Body of pancreas (tissue), 4 donors: ENCODE results near the gene LCN9. TPM values are rescaled to one million over a fixed set of nuclear protein-coding genes. Genes with fewer than 3 reads are reported as not detected.

Experiments
- ATAC-seq: fragments of 150-250 bp; one replicate; pipeline ENCODE4 v1.9.1; 2016
- DNase-seq, 4 donors: peaks; one replicate each; pipeline ENCODE4 v3.0.0-alpha.2; 2019
- H3K27ac ChIP-seq, 4 donors: fragments of 200-600 bp; sonication (generic); 1 replicate in 3 of 4; 2 replicates in 1 of 4; pipeline versions ENCODE4 v1.5.1 to v1.6.1; 2016 to 2019; ENCODE audit warnings: mild to moderate bottlenecking in 1 of 4, mixed read lengths in 1 of 4, moderate library complexity in 1 of 4
- H3K27me3 ChIP-seq, 2 donors: fragments of 200-600 bp; sonication (generic); one replicate each; pipeline ENCODE4 v1.6.0; 2016; ENCODE audit warnings: mild to moderate bottlenecking in 1 of 2
- H3K36me3 ChIP-seq, 2 donors: fragments of 200-600 bp; sonication (generic); replicated peaks in 1 of 2; 2 replicates each; pipeline ENCODE4 v1.5.1; 2016; ENCODE audit warnings: low read depth in 2 of 2; ENCODE audit not compliant: insufficient read depth in 1 of 2
- H3K4me1 ChIP-seq: fragments of 200-600 bp; sonication (generic); one replicate; pipeline ENCODE4 v1.6.0; 2016
- H3K4me3 ChIP-seq, 2 donors: fragments of 200-600 bp; sonication (generic); 1 replicate in 1 of 2; 2 replicates in 1 of 2; pipeline ENCODE4 v1.5.1; 2016 to 2019
- H3K9me3 ChIP-seq, 3 donors: fragments of 200-600 bp; sonication (generic); 1 replicate in 2 of 3; 2 replicates in 1 of 3; pipeline ENCODE4 v1.5.1; 2016
- POLR2A ChIP-seq, 3 donors: fragments of 450-650 bp; IDR thresholded peaks; one replicate each; pipeline ENCODE4 v1.6.1; 2016; ENCODE audit warnings: antibody characterized with exemption in 3 of 3, mild to moderate bottlenecking in 2 of 3
- whole genome bisulfite sequencing, 2 donors: methylation state at CpG; one replicate each; pipeline ENCODE4 v1.1.5; 2017; 5-methylcytosine and 5-hydroxymethylcytosine counted together
- intact Hi-C: fragments of 100-400 bp; cut with DNase I; formaldehyde crosslinking; loops from one replicate; pipeline ENCODE4 v1.15.1; 2023
- total RNA-seq, 2 donors: library from RNA; depleted of rRNA; stranded (reverse); fragments of >200 nt; gene quantifications; one replicate each; pipeline ENCODE4 v1.1.0, GENCODE V29; 2016
- TF ChIP-seq, protein P1 (sequence below), 7 experiments: fragments of 450-650 bp in 4 of 7; fragments of 200-600 bp in 3 of 7; sonication (generic) in 3 of 7; IDR thresholded peaks; one replicate each; pipeline ENCODE4 v1.5.1; 2016 to 2019; ENCODE audit warnings: antibody characterized with exemption in 7 of 7

LCN9 gene
- total RNA-seq, 2 donors from 2014 or later, result not detected

DNA sequence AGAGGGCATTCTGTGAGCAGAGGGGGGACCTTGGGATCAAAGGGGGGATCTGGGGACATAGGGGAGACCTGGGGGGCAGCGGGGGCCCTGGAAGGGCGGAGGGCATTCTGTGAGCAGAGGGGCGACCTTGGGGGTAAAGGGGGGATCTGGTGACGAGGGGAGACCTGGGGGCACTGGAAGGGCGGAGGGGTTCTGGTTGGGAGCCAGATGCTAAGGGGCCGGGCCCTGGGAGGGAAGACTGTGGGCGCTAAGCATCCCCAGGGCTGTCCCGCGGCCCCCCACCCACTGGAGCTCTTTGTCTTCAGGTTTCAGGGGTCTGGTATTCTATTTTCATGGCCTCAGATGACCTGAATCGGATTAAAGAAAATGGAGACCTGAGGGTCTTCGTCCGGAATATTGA lies 748 bp downstream of the LCN9 start:
- H3K4me1 ChIP-seq, result no peaks in the 10 kb centered on the region
- no peak for DNase-seq
- 65 to 67% methylated on average over 9 to 11 of the region's 12 CpGs for WGBS, 2 donors
- ATAC-seq, result no peak
- no peaks in the 10 kb centered on the region for H3K36me3 ChIP-seq
- H3K27me3 ChIP-seq, result no peaks in the 10 kb centered on the region
- no peak overlapping the region for H3K27ac ChIP-seq
- H3K4me3 ChIP-seq, result no peak overlapping the region
- TF ChIP-seq, protein P1, sequence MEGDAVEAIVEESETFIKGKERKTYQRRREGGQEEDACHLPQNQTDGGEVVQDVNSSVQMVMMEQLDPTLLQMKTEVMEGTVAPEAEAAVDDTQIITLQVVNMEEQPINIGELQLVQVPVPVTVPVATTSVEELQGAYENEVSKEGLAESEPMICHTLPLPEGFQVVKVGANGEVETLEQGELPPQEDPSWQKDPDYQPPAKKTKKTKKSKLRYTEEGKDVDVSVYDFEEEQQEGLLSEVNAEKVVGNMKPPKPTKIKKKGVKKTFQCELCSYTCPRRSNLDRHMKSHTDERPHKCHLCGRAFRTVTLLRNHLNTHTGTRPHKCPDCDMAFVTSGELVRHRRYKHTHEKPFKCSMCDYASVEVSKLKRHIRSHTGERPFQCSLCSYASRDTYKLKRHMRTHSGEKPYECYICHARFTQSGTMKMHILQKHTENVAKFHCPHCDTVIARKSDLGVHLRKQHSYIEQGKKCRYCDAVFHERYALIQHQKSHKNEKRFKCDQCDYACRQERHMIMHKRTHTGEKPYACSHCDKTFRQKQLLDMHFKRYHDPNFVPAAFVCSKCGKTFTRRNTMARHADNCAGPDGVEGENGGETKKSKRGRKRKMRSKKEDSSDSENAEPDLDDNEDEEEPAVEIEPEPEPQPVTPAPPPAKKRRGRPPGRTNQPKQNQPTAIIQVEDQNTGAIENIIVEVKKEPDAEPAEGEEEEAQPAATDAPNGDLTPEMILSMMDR (IDR thresholded peaks at IDR 0.05), result no peak
- no peak for TF ChIP-seq POLR2A (IDR thresholded peaks at IDR 0.05)
- H3K9me3 ChIP-seq, result peaks cover 0 to 6% (median 0%) of the 10 kb centered on the region in 3 donors
- intact Hi-C loops, result no loop called here

- Histone ChIP-seq H3K36me3 (no peaks in the 10 kb centered on the region), H3K4me1 (no peaks in the 10 kb centered on the region), H3K27ac (no peak overlapping the region), H3K27me3 (no peaks in the 10 kb centered on the region), H3K9me3 (peaks cover 0 to 10% (median 0%) of the 10 kb centered on the region in 3 donors), H3K4me3 (no peak overlapping the region)
- ATAC-seq (no peak), DNase-seq (no peak)
- WGBS, 2 donors, result 62 to 69% methylated on average over 10 of the region's 10 CpGs
- intact Hi-C loops, result no loop called here
- no peak for TF ChIP-seq POLR2A (IDR thresholded peaks at IDR 0.05)
- TF ChIP-seq, protein P1 (IDR thresholded peaks at IDR 0.05), result no peak
These were observed 1.2 kb downstream of the LCN9 start for GRCh38 chr9:135664266-135664665.

DNA sequence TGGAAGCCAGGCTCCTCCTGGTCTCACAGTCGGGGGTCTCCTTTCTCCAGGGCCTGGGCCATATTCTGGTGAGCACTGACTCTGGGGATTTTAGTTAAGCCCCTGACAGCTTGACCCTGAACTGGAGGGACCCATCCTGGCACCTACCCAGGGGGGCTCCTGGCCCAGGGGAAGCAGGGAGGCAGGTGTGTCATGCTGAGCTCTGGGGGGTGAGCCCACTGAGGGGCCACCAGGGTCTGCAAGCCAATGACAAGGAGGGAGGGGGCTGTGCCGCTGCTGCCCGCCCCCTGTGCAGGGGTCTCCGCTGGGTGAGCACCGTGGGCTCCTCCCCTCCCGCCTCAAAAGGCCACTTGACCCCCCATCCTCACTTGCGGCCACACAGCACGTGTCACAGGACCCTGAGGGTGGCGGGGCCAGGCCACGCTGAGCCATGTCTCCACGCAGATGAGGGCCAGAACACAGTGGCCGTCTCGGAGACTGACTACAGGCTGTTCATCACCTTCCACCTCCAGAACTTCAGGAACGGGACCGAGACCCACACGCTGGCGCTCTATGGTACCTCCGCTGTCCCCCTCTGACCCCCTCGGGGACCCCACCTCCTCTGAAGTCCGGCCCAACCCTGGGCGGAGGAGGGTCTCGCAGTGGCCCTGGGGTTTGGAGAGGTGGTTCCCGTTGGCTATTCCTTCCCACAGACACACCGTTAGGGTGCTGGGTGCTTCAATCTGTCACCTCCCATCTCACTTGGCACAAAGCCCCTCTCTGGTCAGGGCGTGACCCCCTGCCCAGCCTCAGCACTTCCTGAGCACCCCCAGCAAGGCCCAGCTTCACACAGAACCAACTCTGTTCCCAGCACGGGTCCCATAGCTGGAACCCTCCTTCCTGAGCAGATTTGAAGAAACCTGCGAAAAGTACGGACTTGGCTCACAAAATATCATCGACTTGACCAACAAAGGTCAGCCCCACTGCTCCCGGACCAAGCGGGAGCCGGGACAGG lies 2.0 kb downstream of the LCN9 start:
- no peak overlapping the region for H3K27ac ChIP-seq
- no peak overlapping the region for H3K4me3 ChIP-seq
- TF ChIP-seq, protein P1 (IDR thresholded peaks at IDR 0.05), result no peak
- no peak for TF ChIP-seq POLR2A (IDR thresholded peaks at IDR 0.05)
- H3K9me3 ChIP-seq, result peaks cover 0 to 12% (median 0%) of the 10 kb centered on the region in 3 donors
- 67 to 76% methylated on average over 5 to 31 of the region's 32 CpGs for WGBS, 2 donors
- no peak for ATAC-seq
- no peaks in the 10 kb centered on the region for H3K27me3 ChIP-seq
- no peaks in the 10 kb centered on the region for H3K4me1 ChIP-seq
- H3K36me3 ChIP-seq, result no peaks in the 10 kb centered on the region
- intact Hi-C loops, result no loop called here
- no peak for DNase-seq

- TF ChIP-seq POLR2A (IDR thresholded peaks at IDR 0.05), result no peak
- TF ChIP-seq, protein P1 (IDR thresholded peaks at IDR 0.05), result no peak
- intact Hi-C loops, result no loop called here
- Histone ChIP-seq H3K36me3 (no peaks in the 10 kb centered on the region), H3K4me3 (no peak overlapping the region), H3K27me3 (no peaks in the 10 kb centered on the region), H3K4me1 (no peaks in the 10 kb centered on the region), H3K9me3 (peaks cover 0 to 12% (median 0%) of the 10 kb centered on the region in 3 donors), H3K27ac (no peak overlapping the region)
- ATAC-seq (no peak), DNase-seq (no peak)
- 37 to 55% methylated on average over 2 to 10 of the region's 12 CpGs for WGBS, 2 donors
These were observed 2.7 kb downstream of the LCN9 start for GRCh38 chr9:135665795-135666189.
